ENCODE data around the gene ERC1. TPM values are rescaled to one million over a fixed set of nuclear protein-coding genes. Genes with fewer than 3 reads are reported as not detected.
A peak's percentile ranks its signal among the peaks of the same experiment; 100 is the strongest.
"Not testable (repeated sequence)": the region's sequence is repeated elsewhere in the genome, so short reads cannot be mapped to it uniquely, and the experiment has no call there.

Gene ERC1
- polyA plus RNA-seq, 2 of the 4 experiments (the other 2 are of a cell fraction) = 14.2 to 20.9 TPM

- no peak for FAIRE-seq
- POLR2A ChIA-PET = interaction anchor here (0.7 kb wide), 1 partner anchor 56 kb away, joined by 3 read pairs; no protein-coding TSS in a partner anchor
- WGBS (ENCODE audit: missing lambda C conversion rate) = 89% methylated on average over 8 of the region's 8 CpGs
These were observed 57.1 kb downstream of the ERC1 start for GRCh38 chr12:1047898-1048660.

GRCh38 chr12:1050059-1050707 is 59.2 kb downstream of the ERC1 start:
- CTCF ChIA-PET = interaction anchor here (1.3 kb wide), 1 partner anchor 101 kb away, joined by 3 read pairs; the partner anchor contains the start of gene RAD52
- POLR2A ChIA-PET = no interaction called here
- WGBS (ENCODE audit: missing lambda C conversion rate) = 67% methylated on average over 4 of the region's 4 CpGs

More at GRCh38 chr12:1047898-1048660, 57.1 kb downstream of the ERC1 start:
- H3K4me3 ChIP-seq = no peak overlapping the region
- TF ChIP-seq RNF2 (IDR thresholded peaks at IDR 0.05; ENCODE audit: borderline replicate concordance, low read depth) = no peak
- TF ChIP-seq POLR2A (IDR thresholded peaks at IDR 0.05; ENCODE audit: low read length) = no peak
- no peak for TF ChIP-seq PBX3 (IDR thresholded peaks at IDR 0.05)
- no peak for TF ChIP-seq HOXB13 (CRISPR knock-in tag; IDR thresholded peaks at IDR 0.05; ENCODE audit: low read depth)
- no peak for TF ChIP-seq MYC (IDR thresholded peaks at IDR 0.05; ENCODE audit: borderline replicate concordance, low read length)
- no peak for TF ChIP-seq EHF (CRISPR knock-in tag; IDR thresholded peaks at IDR 0.05)
- CTCF ChIA-PET = interaction anchor here (0.8 kb wide), 1 partner anchor 19 kb away, joined by 3 read pairs; no protein-coding TSS in a partner anchor
- H3K27ac ChIP-seq = no peak overlapping the region
- no peak overlapping the region for H3K4me2 ChIP-seq
- DNase-seq (ENCODE audit: low read depth in 1 of 2, low spot score in 1 of 2) (no peak), ATAC-seq (no peak)
- peaks cover 26% of the 10 kb centered on the region for H3K4me1 ChIP-seq
- H3K9me3 ChIP-seq = no peaks in the 10 kb centered on the region

GRCh38 chr12:1051672-1052071 is 60.6 kb downstream of the ERC1 start:
- H3K27ac ChIP-seq; H3K4me3 ChIP-seq; ATAC-seq; H3K4me2 ChIP-seq; H3K9me3 ChIP-seq; FAIRE-seq; DNase-seq (ENCODE audit: low read depth in 1 of 2, low spot score in 1 of 2); POLR2A ChIA-PET: not testable (repeated sequence)
- CTCF ChIA-PET = interaction anchor here (1.1 kb wide), 1 partner anchor 41 kb away, joined by 3 read pairs; no protein-coding TSS in a partner anchor
- WGBS (ENCODE audit: missing lambda C conversion rate) = 86% methylated on average over 8 of the region's 8 CpGs
- peaks cover 13% of the 10 kb centered on the region; the same call in 2 of the 3 replicates for H3K4me1 ChIP-seq

More at GRCh38 chr12:1050059-1050707, 59.2 kb downstream of the ERC1 start:
- DNase-seq (ENCODE audit: low read depth in 1 of 2, low spot score in 1 of 2) (no peak), FAIRE-seq (no peak), ATAC-seq (no peak)
- Histone ChIP-seq H3K9me3 (no peaks in the 10 kb centered on the region), H3K4me1 (peaks cover 18% of the 10 kb centered on the region; the same call in 2 of the 3 replicates), H3K4me3 (no peak overlapping the region), H3K27ac (no peak overlapping the region), H3K4me2 (no peak overlapping the region; the same call in 2 of the 3 replicates)
- TF ChIP-seq HES2 (IDR thresholded peaks at IDR 0.05) = no peak

- ATAC-seq = no peak
- ChIA-PET POLR2A (no interaction called here), CTCF (no interaction called here)
- FAIRE-seq = no peak
- no peak for DNase-seq (ENCODE audit: low read depth in 1 of 2, low spot score in 1 of 2)
- H3K9me3 ChIP-seq = peaks cover 5% of the 10 kb centered on the region; the same call in 2 of the 3 replicates
- TF ChIP-seq TP53 (CRISPR knock-in tag; IDR thresholded peaks at IDR 0.05) (no peak), JUNB (IDR thresholded peaks at IDR 0.05) (no peak)
- peaks cover 13% of the 10 kb centered on the region; the same call in 2 of the 3 replicates for H3K4me1 ChIP-seq
- H3K4me3 ChIP-seq = no peak overlapping the region
- no peak overlapping the region; the same call in 2 of the 3 replicates for H3K4me2 ChIP-seq
- no peak overlapping the region for H3K27ac ChIP-seq
These were observed 62.7 kb downstream of the ERC1 start for GRCh38 chr12:1053690-1054089.

- FAIRE-seq = no peak
These were observed 63.3 kb downstream of the ERC1 start for GRCh38 chr12:1054117-1054870.

More at GRCh38 chr12:1054117-1054870, 63.3 kb downstream of the ERC1 start:
- H3K4me1 ChIP-seq = peaks cover 13% of the 10 kb centered on the region; the same call in 2 of the 3 replicates
- 74% methylated on average over 6 of the region's 6 CpGs for WGBS (ENCODE audit: missing lambda C conversion rate)
- peaks cover 11% of the 10 kb centered on the region; the same call in 2 of the 3 replicates for H3K9me3 ChIP-seq
- TF ChIP-seq RCOR1 (IDR thresholded peaks at IDR 0.05; ENCODE audit: low read depth, low read length) (no peak), HOXB13 (CRISPR knock-in tag; IDR thresholded peaks at IDR 0.05; ENCODE audit: low read depth) (no peak), MAFK (IDR thresholded peaks at IDR 0.05; ENCODE audit: partially characterized antibody) (no peak), ELK1 (IDR thresholded peaks at IDR 0.05; ENCODE audit: low read depth, low read length) (no peak), CHD4 (IDR thresholded peaks at IDR 0.05; ENCODE audit: borderline replicate concordance) (no peak), SMC3 (IDR thresholded peaks at IDR 0.05) (no peak)
- ATAC-seq (peak in 1 of 2 experiments; percentile 55; a peak in 3 of 6 replicates), DNase-seq (ENCODE audit: low read depth in 1 of 2, low spot score in 1 of 2) (no peak)
- H3K4me2 ChIP-seq = no peak overlapping the region
- ChIA-PET CTCF (no interaction called here), POLR2A (no interaction called here)
- H3K4me3 ChIP-seq = no peak overlapping the region
- H3K27ac ChIP-seq = no peak overlapping the region
